Psoas muscle (tissue), 8 donors: Measurements from ENCODE around the gene VAMP1. TPM values are rescaled to one million over a fixed set of nuclear protein-coding genes. Genes with fewer than 3 reads are reported as not detected.

Experiments
- ATAC-seq, 4 donors: fragments of 200-7000 bp; cut with Tn5 transposase; one replicate each; pipeline ENCODE4 v1.9.1; 2020; ENCODE audit warnings: moderate library complexity in 3 of 4, mild to moderate bottlenecking in 2 of 4
- DNase-seq, 2 donors: peaks; one replicate each; pipeline ENCODE4 v3.0.0-alpha.2; 2020
- H3K27ac ChIP-seq: fragments of 200-600 bp; one replicate; pipeline ENCODE4 v1.8.0; 2022
- H3K27me3 ChIP-seq, 3 donors: fragments of 200-600 bp in 1 of 3; one replicate each; pipeline versions ENCODE4 v1.6.1 to v1.8.0; 2013 to 2022; ENCODE audit warnings: low read length in 2 of 3, mild to moderate bottlenecking in 2 of 3, moderate library complexity in 1 of 3; ENCODE audit not compliant: insufficient read depth in 3 of 3
- H3K36me3 ChIP-seq, 2 donors: fragments of 200-600 bp in 1 of 2; one replicate each; pipeline versions ENCODE4 v1.6.1 to v1.8.0; 2013 to 2022; ENCODE audit warnings: low read depth in 1 of 2, mild to moderate bottlenecking in 1 of 2, moderate library complexity in 1 of 2; ENCODE audit not compliant: insufficient read depth in 1 of 2
- H3K4me1 ChIP-seq: fragments of 200-600 bp; one replicate; pipeline ENCODE4 v1.8.0; 2022
- H3K4me3 ChIP-seq: fragments of 200-600 bp; one replicate; pipeline ENCODE4 v1.8.0; 2022; ENCODE audit warnings: mild to moderate bottlenecking
- H3K9me3 ChIP-seq: fragments of 200-600 bp; one replicate; pipeline ENCODE4 v1.8.0; 2022
- WGBS, 3 donors: extraction: QIAGEN DNeasy Blood & Tissue Kit; methylation state at CpG; one replicate each; pipeline versions ENCODE4 v1.1.6 to v1.1.7; 2013; 5-methylcytosine and 5-hydroxymethylcytosine counted together
- intact Hi-C, 2 donors: fragments of 100-400 bp; cut with DNase I; formaldehyde crosslinking; loops; one replicate each; pipeline versions ENCODE4 v1.11.0 to v1.14.2; 2022
- long read RNA-seq, 2 donors: library from polyadenylated mRNA; unstranded; transcript quantifications; one replicate each; pipeline ENCODE4 v2.0.0, GENCODE V29; 2021
- polyA plus RNA-seq, 3 donors: library from polyadenylated mRNA; stranded (reverse); fragments of 200-250 nt; gene quantifications; one replicate each; pipeline ENCODE4 v1.2.3, GENCODE V29; 2013
- total RNA-seq, 4 donors: library from RNA; stranded (reverse); fragmentation: NEBNext Ultra II Directional in 2 of 4; extraction: Animal tissue kit (Norgen Biotek cat#: 25700) in 2 of 4; gene quantifications; one replicate each; pipeline versions ENCODE4 v1.2.1 to v1.2.4, GENCODE V29; 2021 to 2023
- TF ChIP-seq, protein P1 (sequence below): fragments of 200-600 bp; IDR thresholded peaks from one replicate; pipeline ENCODE4 v1.8.0; 2022; ENCODE audit warnings: antibody characterized with exemption
- donor health status: healthy with polysubstance abuse.
- donor health status: DM: no; HTN: no; CAD: no; lungs with moderate emphysema.
- donor health status: Bipolar disorder and iron deficiency.
- donor health status: healthy.
- donor health status: DM: yes; HTN: yes; CAD: no.
- donor health status: DM: no; HTN: no; CAD: no.
- donor health status: DM: no; HTN: no; CAD: no.
- donor health status: DM: yes; HTN: yes; CAD: no.

Gene VAMP1, protein sequence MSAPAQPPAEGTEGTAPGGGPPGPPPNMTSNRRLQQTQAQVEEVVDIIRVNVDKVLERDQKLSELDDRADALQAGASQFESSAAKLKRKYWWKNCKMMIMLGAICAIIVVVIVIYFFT
- total RNA-seq (1 to 10 TPM; 1.5 to 6.2 (median 3.2) TPM), polyA plus RNA-seq (10 to 100 TPM in 1 of 3 donors, 1 to 10 TPM in 2; 1.9 to 16.9 (median 2.1) TPM)
- long read RNA-seq, donor 1, partial matches to known transcripts, result 0 of 1 reads
- long read RNA-seq, donor 1, other reads (novel, unspliced or antisense), result 0 of 1 reads
- long read RNA-seq, donor 2, partial matches to known transcripts, result 0 of 3 reads
- long read RNA-seq, donor 2, other reads (novel, unspliced or antisense), result 1 of 3 reads

DNA sequence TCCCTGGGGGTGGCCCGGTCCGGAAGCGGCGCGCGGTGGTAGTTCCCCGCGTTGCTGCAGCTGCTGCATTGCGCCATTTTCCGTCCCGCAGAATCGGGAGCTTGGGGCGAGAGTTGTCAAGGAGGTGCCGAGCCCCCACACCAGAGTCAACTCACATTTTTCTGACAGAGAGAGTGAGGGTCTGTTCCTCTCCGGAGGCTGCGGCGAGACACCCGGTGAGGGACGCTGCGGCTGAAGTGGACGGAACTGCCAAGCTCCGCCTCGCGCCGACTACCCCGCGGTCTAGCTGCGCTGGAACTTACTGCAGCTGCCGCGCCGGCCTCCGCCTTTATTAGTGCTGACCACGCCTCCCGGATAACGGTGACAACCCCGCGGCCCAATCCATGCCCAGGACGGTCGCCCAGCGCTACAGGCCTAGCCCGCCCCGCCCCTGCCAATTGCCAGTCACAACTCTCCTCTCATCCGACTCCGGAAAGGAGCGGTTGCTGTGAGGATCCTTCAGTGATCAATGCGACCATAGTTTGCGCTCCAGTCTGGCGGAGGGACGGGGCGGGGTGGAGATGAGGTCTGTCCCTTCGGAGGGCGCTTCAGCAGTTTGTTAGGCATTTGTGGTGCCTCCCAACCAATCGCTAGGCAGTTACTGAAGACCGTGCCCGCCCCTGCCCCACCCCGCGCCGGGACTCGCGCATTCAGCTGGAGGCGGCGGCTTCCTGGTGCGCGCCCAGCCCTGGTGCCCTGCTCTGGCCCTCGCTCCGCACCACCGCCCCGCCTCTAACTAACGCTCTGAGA, at the start of gene VAMP1:
Gene VAMP1, minus strand, starts transcription at position 303 of the 789 bp plus-strand sequence. Its CDS starts 146 bp downstream, at position 157.
- Histone ChIP-seq H3K4me3 (peak within 1 kb of the TSS; percentile 91), H3K27ac (peak within 1 kb of the TSS; percentile 95), H3K9me3 (no peaks in the 10 kb centered on the region), H3K27me3 (no peaks in the 10 kb centered on the region), H3K36me3 (peaks cover 0 to 13% of the 10 kb centered on the region in 2 donors), H3K4me1 (peaks cover 21% of the 10 kb centered on the region)
- 0 to 1% (median 1%) methylated on average over 64 to 69 of the region's 69 CpGs for WGBS, 3 donors
- intact Hi-C loops, result loop anchor here in 1 of 2 donors (1.0 kb wide), 1 partner anchor 23 kb away; the partner anchor contains the start of gene MRPL51
- peak; percentile 98 to 99 for DNase-seq
- ATAC-seq, result peak; percentile 95 to 96 (median 96)
- TF ChIP-seq, protein P1, sequence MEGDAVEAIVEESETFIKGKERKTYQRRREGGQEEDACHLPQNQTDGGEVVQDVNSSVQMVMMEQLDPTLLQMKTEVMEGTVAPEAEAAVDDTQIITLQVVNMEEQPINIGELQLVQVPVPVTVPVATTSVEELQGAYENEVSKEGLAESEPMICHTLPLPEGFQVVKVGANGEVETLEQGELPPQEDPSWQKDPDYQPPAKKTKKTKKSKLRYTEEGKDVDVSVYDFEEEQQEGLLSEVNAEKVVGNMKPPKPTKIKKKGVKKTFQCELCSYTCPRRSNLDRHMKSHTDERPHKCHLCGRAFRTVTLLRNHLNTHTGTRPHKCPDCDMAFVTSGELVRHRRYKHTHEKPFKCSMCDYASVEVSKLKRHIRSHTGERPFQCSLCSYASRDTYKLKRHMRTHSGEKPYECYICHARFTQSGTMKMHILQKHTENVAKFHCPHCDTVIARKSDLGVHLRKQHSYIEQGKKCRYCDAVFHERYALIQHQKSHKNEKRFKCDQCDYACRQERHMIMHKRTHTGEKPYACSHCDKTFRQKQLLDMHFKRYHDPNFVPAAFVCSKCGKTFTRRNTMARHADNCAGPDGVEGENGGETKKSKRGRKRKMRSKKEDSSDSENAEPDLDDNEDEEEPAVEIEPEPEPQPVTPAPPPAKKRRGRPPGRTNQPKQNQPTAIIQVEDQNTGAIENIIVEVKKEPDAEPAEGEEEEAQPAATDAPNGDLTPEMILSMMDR, result no peak

DNA sequence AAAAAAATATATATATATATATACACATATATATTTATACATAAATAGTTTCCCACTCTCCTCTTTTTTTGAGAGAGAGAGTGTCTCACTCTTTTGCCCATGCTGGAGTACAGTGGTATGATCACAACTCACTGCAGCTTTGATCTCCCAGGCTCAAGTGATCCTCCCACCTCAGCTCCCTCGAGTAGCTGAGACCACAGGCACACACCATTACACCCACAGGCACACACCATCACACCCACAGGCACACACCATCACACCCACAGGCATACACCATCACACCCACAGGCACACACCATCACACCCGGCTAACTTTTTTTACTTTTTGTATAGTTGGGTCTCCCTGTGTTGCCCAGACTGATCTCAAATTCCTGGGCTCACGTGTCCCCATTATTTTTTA, 49.7 kb upstream of the VAMP1 start:
- H3K36me3 ChIP-seq, result peaks cover 14 to 100% of the 10 kb centered on the region in 2 donors
- ATAC-seq, result no peak
- no peak for DNase-seq
- TF ChIP-seq, protein P1, result no peak
- no peaks in the 10 kb centered on the region for H3K27me3 ChIP-seq
- intact Hi-C loops, result no loop called here
- H3K27ac ChIP-seq, result no peak overlapping the region
- 84 to 89% (median 84%) methylated on average over 3 of the region's 3 CpGs for WGBS, 3 donors
- no peaks in the 10 kb centered on the region for H3K9me3 ChIP-seq
- no peak overlapping the region for H3K4me3 ChIP-seq
- H3K4me1 ChIP-seq, result no peaks in the 10 kb centered on the region

DNA sequence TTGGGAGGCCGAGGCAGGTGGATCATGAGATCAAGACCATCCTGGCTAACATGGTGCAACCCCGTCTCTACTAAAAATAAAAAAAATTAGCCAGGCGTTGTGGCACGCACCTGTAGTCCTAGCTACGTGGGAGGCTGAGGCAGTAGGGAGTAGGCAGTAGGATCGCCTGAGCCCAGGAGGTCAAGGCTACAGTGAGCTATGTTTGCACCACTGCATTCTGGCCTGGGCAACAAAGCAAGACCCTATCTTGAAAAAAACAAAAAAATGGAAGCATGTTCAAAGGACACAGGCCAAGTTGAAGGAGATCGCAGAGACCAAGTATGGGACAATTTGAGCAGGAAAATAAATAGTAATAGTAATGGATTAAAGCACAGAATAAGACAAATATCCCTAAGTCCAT, 37.6 kb upstream of the VAMP1 start:
- no peak for DNase-seq
- 83 to 88% (median 87%) methylated on average over 7 of the region's 7 CpGs for WGBS, 3 donors
- intact Hi-C loops, result no loop called here
- H3K4me1 ChIP-seq, result no peaks in the 10 kb centered on the region
- no peaks in the 10 kb centered on the region for H3K9me3 ChIP-seq
- ATAC-seq, result no peak
- H3K36me3 ChIP-seq, result peaks cover 0 to 57% of the 10 kb centered on the region in 2 donors
- H3K4me3 ChIP-seq, result no peak overlapping the region
- TF ChIP-seq, protein P1, result no peak
- H3K27ac ChIP-seq, result no peak overlapping the region
- no peaks in the 10 kb centered on the region for H3K27me3 ChIP-seq

DNA sequence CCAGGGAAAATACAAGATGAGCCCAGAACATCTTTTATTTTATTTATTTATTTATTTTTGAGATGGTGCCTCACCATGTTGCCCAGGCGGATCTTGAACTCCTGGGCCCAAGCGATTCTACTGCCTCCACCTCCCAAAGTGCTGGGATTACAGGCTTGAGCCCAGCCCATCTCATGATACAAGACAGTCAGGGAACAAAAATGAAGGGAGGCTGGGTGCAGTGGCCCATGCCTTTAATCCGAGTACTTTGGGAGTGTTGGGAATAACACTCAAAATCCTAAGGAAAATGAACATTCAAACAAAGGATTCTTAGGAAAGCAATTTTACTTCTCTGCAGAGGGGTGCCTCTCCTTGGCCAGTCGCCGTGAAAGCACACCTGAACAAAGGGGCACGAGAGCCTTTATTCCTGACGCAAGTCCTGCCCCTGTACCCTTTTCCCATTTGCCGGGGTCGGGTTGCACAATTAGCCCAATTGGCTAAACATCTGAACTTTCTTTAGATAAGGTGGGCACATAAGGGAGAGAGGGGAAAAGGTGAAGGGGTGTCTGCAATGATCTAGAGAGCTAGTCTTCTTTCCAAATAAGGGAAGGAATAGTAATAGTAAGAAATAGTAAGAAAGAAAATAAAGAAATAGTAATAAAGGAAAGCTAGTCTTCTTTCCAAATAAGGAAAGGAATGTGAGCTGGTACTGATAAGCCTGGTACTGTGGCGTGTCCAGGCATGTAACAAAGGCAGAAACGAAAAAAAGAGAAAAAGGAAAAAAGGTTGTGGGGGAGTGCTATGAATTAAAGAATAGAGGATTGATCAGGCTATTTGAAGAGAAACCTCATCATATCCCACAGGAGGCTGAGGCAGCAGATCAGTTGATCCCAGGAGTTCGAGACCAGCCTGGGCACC, 36.9 kb upstream of the VAMP1 start:
- H3K36me3 ChIP-seq, result peaks cover 0 to 53% of the 10 kb centered on the region in 2 donors

More for the DNA sequence above, 36.9 kb upstream of the VAMP1 start:
- intact Hi-C loops, result no loop called here
- no peak for ATAC-seq
- no peaks in the 10 kb centered on the region for H3K27me3 ChIP-seq
- 92 to 94% (median 92%) methylated on average over 12 of the region's 12 CpGs for WGBS, 3 donors
- H3K9me3 ChIP-seq, result no peaks in the 10 kb centered on the region
- no peak overlapping the region for H3K4me3 ChIP-seq
- H3K27ac ChIP-seq, result no peak overlapping the region
- TF ChIP-seq, protein P1, result no peak
- no peak for DNase-seq
- H3K4me1 ChIP-seq, result no peaks in the 10 kb centered on the region
